Panc1 (cell line): ENCODE measurements around the gene ROR1. TPM values are rescaled to one million over a fixed set of nuclear protein-coding genes. Genes with fewer than 3 reads are reported as not detected.

Source experiments
- ATAC-seq: fragments of 200-7000 bp; cut with Tn5 transposase; 2 replicates; pipeline ENCODE4 v1.9.1; 2020; ENCODE audit warnings: mild to moderate bottlenecking, moderate library complexity
- BruUV-seq: library from RNA; stranded (reverse); fragments of 400-500 nt; replicated peaks from 2 replicates; lab custom pipeline; 2021; lab: Mats Ljungman, UMichigan
- CTCF ChIA-PET: fragments of 300-600 bp; sonication (Branson Sonifier 250); formaldehyde crosslinking; loops from one replicate; lab custom pipeline; 2022; ENCODE audit warnings: antibody characterized with exemption; lab: Charles Lee
- POLR2A ChIA-PET: fragments of 300-600 bp; sonication (Branson Sonifier 250); formaldehyde crosslinking; loops from one replicate; lab custom pipeline; 2022; ENCODE audit warnings: antibody characterized with exemption; lab: Charles Lee
- DNase-seq: peaks from one replicate; pipeline ENCODE4 v3.0.0-alpha.2; 2010; ENCODE audit warnings: low read depth, low spot score
- H3K27ac ChIP-seq: 2 replicates; pipeline ENCODE4 v1.5.1; 2011; ENCODE audit warnings: mild to moderate bottlenecking, low read length, inconsistent platforms
- H3K27me3 ChIP-seq: fragments of 200-500 bp; sonication (Bioruptor generic); 2 replicates; pipeline ENCODE4 v1.6.0; 2014; ENCODE audit warnings: low read length, inconsistent platforms; ENCODE audit not compliant: control insufficient read depth, insufficient read depth
- H3K36me3 ChIP-seq: fragments of 200-500 bp; sonication (Bioruptor generic); 2 replicates; pipeline ENCODE4 v1.5.1; 2014; ENCODE audit warnings: inconsistent platforms, mild to moderate bottlenecking, low read length, moderate library complexity; ENCODE audit not compliant: control insufficient read depth, insufficient read depth
- H3K4me1 ChIP-seq: 2 replicates; pipeline ENCODE4 v1.5.1; 2011; ENCODE audit warnings: inconsistent platforms, mild to moderate bottlenecking, low read length, moderate library complexity; ENCODE audit not compliant: control insufficient read depth, insufficient read depth
- H3K4me3 ChIP-seq, 2 experiments: 2 replicates each; pipeline ENCODE4 v1.5.1; 2011 to 2012; ENCODE audit warnings: low read depth in 2 of 2, low read length in 2 of 2, mild to moderate bottlenecking in 2 of 2, inconsistent platforms in 1 of 2, moderate library complexity in 1 of 2
- H3K9me3 ChIP-seq: fragments of 200-500 bp; sonication (Bioruptor generic); 2 replicates; pipeline ENCODE4 v1.5.1; 2014; ENCODE audit warnings: low read depth, mild to moderate bottlenecking, inconsistent platforms, low read length, moderate library complexity; ENCODE audit not compliant: control insufficient read depth, insufficient read depth
- CTCF ChIP-seq: fragments of 450-650 bp; IDR thresholded peaks from 2 replicates; pipeline ENCODE4 v1.5.1; 2017; ENCODE audit warnings: mild to moderate bottlenecking
- POLR2AphosphoS5 ChIP-seq: IDR thresholded peaks from 2 replicates; pipeline ENCODE4 v1.6.1; 2012; ENCODE audit warnings: mild to moderate bottlenecking, low read depth, low read length, moderate library complexity
- SIN3A ChIP-seq: IDR thresholded peaks from 2 replicates; pipeline ENCODE4 v1.6.1; 2012; ENCODE audit warnings: low read depth, mild to moderate bottlenecking, low read length, moderate library complexity, borderline replicate concordance; ENCODE audit not compliant: insufficient read depth
- TCF7L2 ChIP-seq: IDR thresholded peaks from 2 replicates; pipeline ENCODE4 v1.6.1; 2011; ENCODE audit warnings: mild to moderate bottlenecking, low read depth, low read length, inconsistent platforms
- in situ Hi-C: cut with HindIII; loops from 2 replicates; pipeline ENCODE4 v1.10.0; 2016; ENCODE audit warnings: low sequenced_read_pairs, low pct_unique_long_range_greater_than_20kb
- intact Hi-C: fragments of 100-400 bp; cut with micrococcal nuclease; formaldehyde crosslinking; loops from one replicate; pipeline ENCODE4 v1.10.0; 2022; ENCODE audit not compliant: unreplicated experiment
- total RNA-seq: library from RNA; stranded (reverse); gene quantifications from one replicate; pipeline ENCODE4 v1.2.1, GENCODE V29; 2021; ENCODE audit not compliant: unreplicated experiment
- TF ChIP-seq, protein P1 (sequence below), 2 experiments: IDR thresholded peaks; 2 replicates each; pipeline ENCODE4 v1.6.1; 2011 to 2012; ENCODE audit warnings: low read depth in 2 of 2, control low read depth in 1 of 2, low read length in 1 of 2, mild to moderate bottlenecking in 1 of 2, moderate library complexity in 1 of 2; ENCODE audit not compliant: insufficient read depth in 1 of 2

ROR1 gene
- total RNA-seq, 1 experiment from 2014 or later = 19.3 TPM

- TF ChIP-seq, protein P1, sequence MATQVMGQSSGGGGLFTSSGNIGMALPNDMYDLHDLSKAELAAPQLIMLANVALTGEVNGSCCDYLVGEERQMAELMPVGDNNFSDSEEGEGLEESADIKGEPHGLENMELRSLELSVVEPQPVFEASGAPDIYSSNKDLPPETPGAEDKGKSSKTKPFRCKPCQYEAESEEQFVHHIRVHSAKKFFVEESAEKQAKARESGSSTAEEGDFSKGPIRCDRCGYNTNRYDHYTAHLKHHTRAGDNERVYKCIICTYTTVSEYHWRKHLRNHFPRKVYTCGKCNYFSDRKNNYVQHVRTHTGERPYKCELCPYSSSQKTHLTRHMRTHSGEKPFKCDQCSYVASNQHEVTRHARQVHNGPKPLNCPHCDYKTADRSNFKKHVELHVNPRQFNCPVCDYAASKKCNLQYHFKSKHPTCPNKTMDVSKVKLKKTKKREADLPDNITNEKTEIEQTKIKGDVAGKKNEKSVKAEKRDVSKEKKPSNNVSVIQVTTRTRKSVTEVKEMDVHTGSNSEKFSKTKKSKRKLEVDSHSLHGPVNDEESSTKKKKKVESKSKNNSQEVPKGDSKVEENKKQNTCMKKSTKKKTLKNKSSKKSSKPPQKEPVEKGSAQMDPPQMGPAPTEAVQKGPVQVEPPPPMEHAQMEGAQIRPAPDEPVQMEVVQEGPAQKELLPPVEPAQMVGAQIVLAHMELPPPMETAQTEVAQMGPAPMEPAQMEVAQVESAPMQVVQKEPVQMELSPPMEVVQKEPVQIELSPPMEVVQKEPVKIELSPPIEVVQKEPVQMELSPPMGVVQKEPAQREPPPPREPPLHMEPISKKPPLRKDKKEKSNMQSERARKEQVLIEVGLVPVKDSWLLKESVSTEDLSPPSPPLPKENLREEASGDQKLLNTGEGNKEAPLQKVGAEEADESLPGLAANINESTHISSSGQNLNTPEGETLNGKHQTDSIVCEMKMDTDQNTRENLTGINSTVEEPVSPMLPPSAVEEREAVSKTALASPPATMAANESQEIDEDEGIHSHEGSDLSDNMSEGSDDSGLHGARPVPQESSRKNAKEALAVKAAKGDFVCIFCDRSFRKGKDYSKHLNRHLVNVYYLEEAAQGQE (IDR thresholded peaks at IDR 0.05; ENCODE audit: insufficient read depth in 1 of 2, low read depth in 2 of 2, low read length in 1 of 2) = no peak
- TF ChIP-seq SIN3A (no peak), CTCF (no peak), TCF7L2 (no peak)
- Histone ChIP-seq H3K27me3 (no peaks in the 10 kb centered on the region), H3K36me3 (no peaks in the 10 kb centered on the region), H3K4me3 (no peak overlapping the region), H3K9me3 (no peaks in the 10 kb centered on the region), H3K4me1 (no peaks in the 10 kb centered on the region), H3K27ac (no peak overlapping the region)
- ChIA-PET CTCF (interaction anchor here (0.6 kb wide), 1 partner anchor 281 kb away, joined by 3 read pairs; no protein-coding TSS in a partner anchor), POLR2A (no interaction called here)
- ATAC-seq = no peak
- in situ Hi-C loops (no loop called here), intact Hi-C loops (no loop called here)
- BruUV-seq = no TSS peak
- no peak for DNase-seq
Measured at GRCh38 chr1:63973005-63973419, 199.2 kb downstream of the ROR1 start.

DNA sequence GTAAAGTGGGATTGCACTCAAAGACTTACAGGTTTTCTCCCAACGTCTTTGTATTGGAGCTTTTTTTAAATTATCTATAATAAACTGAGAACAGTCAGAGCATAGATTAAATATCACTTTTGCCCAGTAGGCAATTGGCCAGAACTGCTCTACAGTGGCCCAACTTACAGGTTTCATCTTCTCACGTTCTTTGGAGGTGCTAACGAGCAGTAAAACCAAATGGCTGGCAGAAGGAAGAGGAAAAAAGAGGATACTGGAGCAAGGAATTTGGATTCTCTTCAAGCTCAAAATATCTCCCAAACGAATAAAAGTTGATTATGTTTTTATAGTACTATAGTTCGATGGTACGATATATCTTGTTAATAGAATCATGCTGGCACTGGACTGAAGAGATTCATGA is 201.1 kb downstream of the ROR1 start:
- H3K4me3 ChIP-seq = no peak overlapping the region
- BruUV-seq = no TSS peak
- no peaks in the 10 kb centered on the region for H3K4me1 ChIP-seq
- H3K27me3 ChIP-seq = no peaks in the 10 kb centered on the region
- H3K9me3 ChIP-seq = no peaks in the 10 kb centered on the region
- no peak overlapping the region for H3K27ac ChIP-seq
- TF ChIP-seq POLR2AphosphoS5 = no peak
- no peak for TF ChIP-seq SIN3A
- TF ChIP-seq CTCF = no peak
- TF ChIP-seq, protein P1 (IDR thresholded peaks at IDR 0.05; ENCODE audit: insufficient read depth in 1 of 2, low read depth in 2 of 2, low read length in 1 of 2) = no peak
- no peak for TF ChIP-seq TCF7L2
- ChIA-PET CTCF (interaction anchor here (0.5 kb wide), 1 partner anchor 161 kb away, joined by 5 read pairs; no protein-coding TSS in a partner anchor), POLR2A (no interaction called here)
- in situ Hi-C loops = no loop called here
- ATAC-seq (no peak), DNase-seq (no peak)
- intact Hi-C loops = no loop called here
- no peaks in the 10 kb centered on the region for H3K36me3 ChIP-seq
